8988T (cell line): ENCODE data around the gene URAD.
A peak's percentile ranks its signal among the peaks of the same experiment; 100 is the strongest.

ENCODE experiments used
- DNase-seq: peaks from one replicate; pipeline ENCODE4 v3.0.0; 2011

The URAD gene

DNA sequence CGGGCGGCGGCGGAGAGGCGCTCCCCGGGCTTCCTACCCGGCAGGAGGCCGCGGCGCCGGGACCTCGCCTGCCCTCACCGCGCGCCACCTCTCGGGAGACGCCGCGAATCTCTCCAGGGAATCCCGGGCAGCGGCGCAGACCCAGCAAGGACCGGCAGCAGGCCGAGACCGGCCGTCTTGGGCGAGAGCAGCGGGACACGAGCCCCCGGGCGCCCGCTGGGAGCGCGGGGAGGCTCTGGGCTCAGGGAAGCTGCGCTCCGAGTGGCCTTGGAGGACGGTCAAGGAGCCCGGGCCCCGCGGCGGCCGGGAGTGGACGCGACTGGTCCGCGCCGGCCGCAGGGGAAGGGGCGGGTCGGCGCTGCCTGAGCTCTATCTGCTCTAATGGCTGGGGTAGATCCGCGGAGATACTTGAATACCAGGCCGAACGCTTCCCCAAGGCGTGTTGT, 34.1 kb downstream of the URAD start:
- peak; percentile 32 for DNase-seq

DNA sequence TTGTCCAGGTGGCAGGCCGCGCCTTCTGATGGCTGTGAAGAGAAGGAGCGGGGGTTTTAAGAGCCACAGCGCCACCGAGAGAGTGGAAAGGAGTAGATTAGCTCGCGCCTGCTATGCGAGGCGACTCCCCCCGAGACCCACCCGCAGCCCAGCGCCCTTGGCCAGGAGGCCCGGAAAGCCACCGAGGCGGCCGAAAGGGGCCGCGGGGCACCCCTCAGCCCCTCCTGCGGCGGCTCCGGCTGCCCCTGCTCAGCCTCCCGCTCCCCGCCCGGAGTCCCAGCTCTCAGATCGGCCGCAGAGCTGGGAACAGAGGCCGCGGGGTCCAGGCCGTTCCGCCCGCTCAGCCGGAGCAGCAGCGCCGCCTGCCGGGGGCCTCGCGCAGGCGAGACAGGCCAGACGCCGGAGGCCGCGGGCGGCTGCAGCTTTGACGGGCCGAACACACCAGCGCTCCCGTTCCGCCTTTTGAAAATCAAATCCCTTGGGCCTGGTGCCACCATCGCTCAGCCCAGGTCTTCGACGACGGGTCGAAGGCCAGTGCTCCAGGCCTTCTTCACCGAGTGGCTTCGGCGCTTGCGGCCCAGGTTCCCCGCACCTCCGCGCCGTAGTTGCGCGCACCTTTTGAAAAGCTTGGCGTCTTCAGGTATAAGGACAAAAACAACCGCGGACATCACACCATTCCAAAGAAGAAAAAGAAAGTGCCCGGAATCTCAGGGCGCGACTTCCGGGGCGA, 34.7 kb downstream of the URAD start:
- DNase-seq, result no peak

GRCh38 chr13:27952876-27953675, 35.4 kb downstream of the URAD start:
- DNase-seq, result no peak

- no peak for DNase-seq
Measured at GRCh38 chr13:27942972-27943371, 45.5 kb downstream of the URAD start.

GRCh38 chr13:27933580-27934328, 54.7 kb downstream of the URAD start:
- no peak for DNase-seq

DNA sequence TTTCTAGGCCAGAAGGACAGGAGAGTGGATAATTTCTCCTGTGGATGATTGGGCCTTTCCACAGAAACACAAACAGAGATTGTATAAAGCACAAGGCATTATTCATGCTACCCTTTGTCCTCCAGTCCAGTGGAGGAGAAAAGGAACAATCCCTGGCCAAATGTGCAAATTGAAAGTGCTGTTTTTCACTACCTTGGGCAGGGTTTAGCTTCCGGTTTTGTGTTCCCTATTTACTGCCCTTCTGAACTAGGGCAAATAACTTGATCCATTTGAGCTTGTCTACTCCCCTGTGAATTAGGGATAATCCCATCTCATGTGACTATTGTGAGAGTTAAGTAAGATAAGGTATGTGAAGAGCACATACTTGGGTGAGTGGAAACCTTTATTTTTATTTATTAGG, 55.4 kb downstream of the URAD start:
- no peak for DNase-seq

DNA sequence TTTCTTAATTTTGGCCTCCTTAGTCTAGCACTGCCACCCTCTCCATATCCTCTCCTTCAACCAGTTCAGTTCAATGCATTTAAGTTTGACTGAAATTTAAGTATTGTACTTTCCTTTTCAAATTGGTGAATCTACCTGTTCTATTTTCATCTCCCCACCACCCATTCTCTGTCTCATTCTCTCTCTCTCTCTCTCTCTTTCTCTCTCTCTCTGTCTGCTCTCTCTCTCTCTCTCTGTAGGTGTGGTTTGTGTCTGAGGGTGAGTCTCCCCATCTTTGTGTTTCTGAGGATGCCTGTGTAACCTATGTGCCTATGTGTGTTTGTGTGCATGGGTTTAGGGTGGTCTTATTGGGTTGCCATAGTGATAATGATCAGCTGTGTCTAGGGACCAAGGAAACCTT, 58.6 kb downstream of the URAD start:
- no peak for DNase-seq

DNA sequence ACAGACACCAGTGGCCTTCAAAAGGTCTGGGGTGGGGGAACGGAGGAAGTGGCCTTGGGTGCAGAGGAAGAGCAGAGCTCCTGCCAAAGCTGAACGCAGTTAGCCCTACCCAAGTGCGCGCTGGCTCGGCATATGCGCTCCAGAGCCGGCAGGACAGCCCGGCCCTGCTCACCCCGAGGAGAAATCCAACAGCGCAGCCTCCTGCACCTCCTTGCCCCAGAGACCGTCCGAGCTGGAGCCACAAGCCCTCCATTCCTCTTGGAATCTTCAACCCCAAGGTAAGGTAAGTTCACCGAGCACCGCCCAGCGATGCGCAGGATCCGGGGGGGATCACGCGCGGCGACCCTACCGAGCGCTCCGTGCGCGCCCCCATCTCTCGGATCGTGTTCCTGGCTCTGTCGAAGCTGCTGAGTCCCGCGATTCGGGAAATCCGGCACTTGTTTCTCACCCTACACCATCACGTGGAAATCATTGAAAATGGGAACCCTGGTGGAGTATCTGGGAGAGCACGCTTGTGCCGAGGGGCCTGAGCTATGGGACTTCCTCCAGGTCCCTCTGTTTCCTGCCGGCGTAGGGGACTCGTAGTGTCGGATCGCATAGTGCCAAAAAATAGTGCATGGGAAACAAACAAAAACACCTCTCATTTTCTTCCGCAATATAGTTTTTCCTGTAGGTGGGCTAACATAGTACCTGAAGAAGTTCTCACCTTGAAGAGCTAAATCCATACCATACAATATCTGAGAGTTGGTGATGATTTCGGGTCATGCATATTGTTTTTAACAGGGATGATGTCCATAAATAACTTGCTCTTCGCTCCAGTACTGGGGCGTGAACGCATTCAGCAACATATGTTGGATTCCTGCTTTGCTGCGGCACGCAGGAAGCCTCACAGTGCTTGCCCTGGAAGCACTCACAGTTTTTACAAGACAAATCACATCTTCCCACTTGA, 59.4 kb downstream of the URAD start:
- no peak for DNase-seq

DNA sequence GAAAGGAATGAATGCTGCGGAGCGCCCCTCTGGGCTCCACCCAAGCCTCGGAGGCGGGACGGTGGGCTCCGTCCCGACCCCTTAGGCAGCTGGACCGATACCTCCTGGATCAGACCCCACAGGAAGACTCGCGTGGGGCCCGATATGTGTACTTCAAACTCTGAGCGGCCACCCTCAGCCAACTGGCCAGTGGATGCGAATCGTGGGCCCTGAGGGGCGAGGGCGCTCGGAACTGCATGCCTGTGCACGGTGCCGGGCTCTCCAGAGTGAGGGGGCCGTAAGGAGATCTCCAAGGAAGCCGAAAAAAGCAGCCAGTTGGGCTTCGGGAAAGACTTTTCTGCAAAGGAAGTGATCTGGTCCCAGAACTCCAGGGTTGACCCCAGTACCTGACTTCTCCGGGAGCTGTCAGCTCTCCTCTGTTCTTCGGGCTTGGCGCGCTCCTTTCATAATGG, 60.1 kb downstream of the URAD start:
- DNase-seq, result no peak
